GM19397 (cell line): ENCODE measurements around the gene LMO7.

ENCODE experiments used
- ATAC-seq: cut with Tn5 transposase; IDR thresholded peaks from one replicate; pipeline ENCODE4 v1.9.1; 2021; ENCODE audit warnings: mild to moderate bottlenecking, moderate library complexity; ENCODE audit not compliant: unreplicated experiment

The LMO7 gene

GRCh38 chr13:75796825-75797224 lies 160.7 kb downstream of the LMO7 start:
- no peak for ATAC-seq

GRCh38 chr13:75797239-75797638 lies 161.1 kb downstream of the LMO7 start:
- ATAC-seq = no peak

- ATAC-seq = no peak
Observed at GRCh38 chr13:75797719-75798118, 161.6 kb downstream of the LMO7 start.

- ATAC-seq = no peak
Observed at GRCh38 chr13:75798353-75799255, 162.5 kb downstream of the LMO7 start.

GRCh38 chr13:75800545-75800944 lies 164.4 kb downstream of the LMO7 start:
- no peak for ATAC-seq

- no peak for ATAC-seq
Observed at GRCh38 chr13:75801388-75801945, 165.3 kb downstream of the LMO7 start.

- no peak for ATAC-seq
Observed at GRCh38 chr13:75802161-75802560, 166.0 kb downstream of the LMO7 start.

- ATAC-seq = peak; percentile 77
Observed at GRCh38 chr13:75803164-75803611, 167.1 kb downstream of the LMO7 start.

GRCh38 chr13:75804054-75804453 lies 167.9 kb downstream of the LMO7 start:
- no peak for ATAC-seq

GRCh38 chr13:75804605-75805004 lies 168.5 kb downstream of the LMO7 start:
- ATAC-seq = no peak

- ATAC-seq = no peak
Observed at GRCh38 chr13:75806117-75806516, 170.0 kb downstream of the LMO7 start.

- no peak for ATAC-seq
Observed at GRCh38 chr13:75811361-75811760, 175.2 kb downstream of the LMO7 start.

- ATAC-seq = no peak
Observed at GRCh38 chr13:75811841-75812240, 175.7 kb downstream of the LMO7 start.

GRCh38 chr13:75812751-75813181 lies 176.6 kb downstream of the LMO7 start:
- no peak for ATAC-seq

GRCh38 chr13:75813323-75813722 lies 177.2 kb downstream of the LMO7 start:
- ATAC-seq = no peak

- ATAC-seq = no peak
Observed at GRCh38 chr13:75818179-75818967, 182.2 kb downstream of the LMO7 start.

- ATAC-seq = no peak
Observed at GRCh38 chr13:75818968-75819225, 182.8 kb downstream of the LMO7 start.

GRCh38 chr13:75825161-75825560 lies 189.0 kb downstream of the LMO7 start:
- no peak for ATAC-seq

- no peak for ATAC-seq
Observed at GRCh38 chr13:75825594-75825993, 189.5 kb downstream of the LMO7 start.

GRCh38 chr13:75826391-75826790 lies 190.3 kb downstream of the LMO7 start:
- no peak for ATAC-seq

- no peak for ATAC-seq
Observed at GRCh38 chr13:75829830-75830229, 193.7 kb downstream of the LMO7 start.

- ATAC-seq = no peak
Observed at GRCh38 chr13:75830842-75831241, 194.7 kb downstream of the LMO7 start.
